Measurements from ENCODE around the gene MSH5. TPM values are rescaled to one million over a fixed set of nuclear protein-coding genes. Genes with fewer than 3 reads are reported as not detected.

The MSH5 gene
- total and polyA plus RNA-seq, 9 of the 15 experiments (the other 6 are each of a cell fraction or from before 2014, with no cell fraction given): 12.5 to 104 (median 46.6) TPM

DNA sequence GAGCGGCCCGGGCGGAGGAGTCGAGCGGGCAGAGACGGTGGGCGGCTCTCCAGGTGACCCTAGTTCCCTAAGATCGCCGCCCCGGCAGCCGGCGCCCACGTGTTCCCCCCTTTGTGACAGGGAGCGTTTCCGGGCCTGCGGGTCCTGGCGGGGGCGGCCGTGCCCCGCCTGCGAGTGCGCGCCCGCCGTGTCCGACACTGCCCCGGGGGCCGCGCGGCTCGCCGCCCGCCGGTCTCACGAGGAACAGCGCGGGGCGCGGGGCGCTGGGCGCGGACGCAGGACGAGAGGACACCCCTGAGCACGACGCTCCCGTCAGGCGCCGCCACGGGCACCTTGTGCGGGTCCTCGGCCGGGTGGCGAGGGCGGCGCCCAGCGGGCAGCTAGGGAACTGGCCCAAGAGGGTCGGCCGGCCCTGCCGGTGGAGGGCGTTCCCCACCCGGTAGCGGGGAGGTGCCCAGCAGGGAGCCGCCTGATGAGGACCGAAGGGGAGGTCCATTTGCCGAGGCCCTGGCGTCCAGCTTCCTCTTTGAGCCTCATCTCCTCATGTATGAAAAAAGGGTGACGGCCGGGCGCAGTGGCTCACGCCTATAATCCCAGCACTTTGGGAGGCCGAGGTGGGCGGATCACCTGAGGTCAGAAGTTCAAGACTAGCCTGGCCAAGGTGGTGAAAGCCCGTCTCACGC lies 56.0 kb downstream of the MSH5 start, which contains the start of gene VARS1 (continued):
- TF ChIP-seq NONO (IDR thresholded peaks at IDR 0.05; ENCODE audit: low read depth in 2 of 2, low read length in 1 of 2): peak; percentile 18 to 98; a peak in 2 of 4 replicates
- peak; percentile 63 for TF ChIP-seq RBM25 (IDR thresholded peaks at IDR 0.05; ENCODE audit: low read depth, low read length, severe bottlenecking)
- TF ChIP-seq ZNF830 (CRISPR knock-in tag; IDR thresholded peaks at IDR 0.05): 0 out of 2 replicates have a peak, but pooled peaks have one; percentile 78
- TF ChIP-seq FOSL1 (tag; conservative IDR thresholded peaks at IDR 0.05): peak; percentile 64
- TF ChIP-seq ZFP30 (CRISPR knock-in tag; IDR thresholded peaks at IDR 0.05; ENCODE audit: borderline replicate concordance): no peak
- no peak for TF ChIP-seq ZNF764 (CRISPR knock-in tag; IDR thresholded peaks at IDR 0.05; ENCODE audit: low read depth)
- TF ChIP-seq MLX (CRISPR knock-in tag; conservative IDR thresholded peaks at IDR 0.05): peak; percentile 24 to 74; a peak in 1 of 4 replicates
- peak; percentile 25; the same call in 1 of the 2 replicates for TF ChIP-seq ZBED1 (IDR thresholded peaks at IDR 0.05)
- no peak for TF ChIP-seq HMG20A (CRISPR knock-in tag; conservative IDR thresholded peaks at IDR 0.05)
- no peak for TF ChIP-seq POLR2H (tag; IDR thresholded peaks at IDR 0.05; ENCODE audit: low read depth)
- peak; percentile 79 for TF ChIP-seq PKNOX1 (IDR thresholded peaks at IDR 0.05)
- TF ChIP-seq, protein P1, sequence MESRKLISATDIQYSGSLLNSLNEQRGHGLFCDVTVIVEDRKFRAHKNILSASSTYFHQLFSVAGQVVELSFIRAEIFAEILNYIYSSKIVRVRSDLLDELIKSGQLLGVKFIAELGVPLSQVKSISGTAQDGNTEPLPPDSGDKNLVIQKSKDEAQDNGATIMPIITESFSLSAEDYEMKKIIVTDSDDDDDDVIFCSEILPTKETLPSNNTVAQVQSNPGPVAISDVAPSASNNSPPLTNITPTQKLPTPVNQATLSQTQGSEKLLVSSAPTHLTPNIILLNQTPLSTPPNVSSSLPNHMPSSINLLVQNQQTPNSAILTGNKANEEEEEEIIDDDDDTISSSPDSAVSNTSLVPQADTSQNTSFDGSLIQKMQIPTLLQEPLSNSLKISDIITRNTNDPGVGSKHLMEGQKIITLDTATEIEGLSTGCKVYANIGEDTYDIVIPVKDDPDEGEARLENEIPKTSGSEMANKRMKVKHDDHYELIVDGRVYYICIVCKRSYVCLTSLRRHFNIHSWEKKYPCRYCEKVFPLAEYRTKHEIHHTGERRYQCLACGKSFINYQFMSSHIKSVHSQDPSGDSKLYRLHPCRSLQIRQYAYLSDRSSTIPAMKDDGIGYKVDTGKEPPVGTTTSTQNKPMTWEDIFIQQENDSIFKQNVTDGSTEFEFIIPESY (CRISPR knock-in tag; IDR thresholded peaks at IDR 0.05): 0 out of 2 replicates have a peak, but pooled peaks have one; percentile 18
- TF ChIP-seq ETS2 (tag; IDR thresholded peaks at IDR 0.05; ENCODE audit: borderline replicate concordance, poor library complexity, severe bottlenecking): peak; percentile 92
- TF ChIP-seq DEAF1 (CRISPR knock-in tag; IDR thresholded peaks at IDR 0.05): peak; percentile 93
- TF ChIP-seq BHLHE40 (IDR thresholded peaks at IDR 0.05; ENCODE audit: low read length): peak; percentile 73
- TF ChIP-seq, protein P2, sequence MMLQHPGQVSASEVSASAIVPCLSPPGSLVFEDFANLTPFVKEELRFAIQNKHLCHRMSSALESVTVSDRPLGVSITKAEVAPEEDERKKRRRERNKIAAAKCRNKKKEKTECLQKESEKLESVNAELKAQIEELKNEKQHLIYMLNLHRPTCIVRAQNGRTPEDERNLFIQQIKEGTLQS (IDR thresholded peaks at IDR 0.05): 0 out of 2 replicates have a peak, but pooled peaks have one; percentile 12
- TF ChIP-seq, protein P2 (CRISPR knock-in tag; conservative IDR thresholded peaks at IDR 0.05): peak; percentile 72
- peak; percentile 93 for TF ChIP-seq SMAD4 (CRISPR knock-in tag; conservative IDR thresholded peaks at IDR 0.05)
- 0 out of 2 replicates have a peak, but pooled peaks have one; percentile 93 for TF ChIP-seq ZFPM2 (CRISPR knock-in tag; IDR thresholded peaks at IDR 0.05)
- TF ChIP-seq CCNT2 (IDR thresholded peaks at IDR 0.05; ENCODE audit: borderline replicate concordance, extremely low read depth, insufficient read length, low read depth, low read length): peak; percentile 98
- TF ChIP-seq KAT8 (IDR thresholded peaks at IDR 0.05; ENCODE audit: low read depth): no peak
